ENCODE data around the gene HSPG2.

Gene HSPG2

GRCh38 chr1:21857142-21857839 lies 79.8 kb downstream of the HSPG2 start:
- TF ChIP-seq CTCF (conservative IDR thresholded peaks at IDR 0.05; ENCODE audit: low read depth, low read length), result no peak
- H3K79me2 ChIP-seq (ENCODE audit: insufficient read depth, low read depth), result no peaks in the 10 kb centered on the region
- H3K27me3 ChIP-seq (ENCODE audit: insufficient read depth, low read depth), result no peaks in the 10 kb centered on the region
- H3K9ac ChIP-seq, result no peak overlapping the region
- no peak overlapping the region for H3K4me3 ChIP-seq (IDR thresholded peaks at IDR 0.05; ENCODE audit: insufficient read depth, low read depth, low read length)
- no peak overlapping the region for H3K4me2 ChIP-seq
- no peaks in the 10 kb centered on the region for H4K20me1 ChIP-seq (ENCODE audit: insufficient read depth)
- H3K27ac ChIP-seq, result no peak overlapping the region
- no peaks in the 10 kb centered on the region for H3K4me1 ChIP-seq (ENCODE audit: low read depth, poor library complexity, severe bottlenecking)
- no peaks in the 10 kb centered on the region for H3K36me3 ChIP-seq (ENCODE audit: insufficient read depth)
- H2AFZ ChIP-seq (ENCODE audit: low read depth), result no peak overlapping the region

- H3K4me3 ChIP-seq (IDR thresholded peaks at IDR 0.05; ENCODE audit: insufficient read depth, low read depth, low read length), result no peak overlapping the region
Observed at GRCh38 chr1:21855257-21856096, 81.6 kb downstream of the HSPG2 start.

GRCh38 chr1:21854751-21855131 lies 82.4 kb downstream of the HSPG2 start:
- H3K79me2 ChIP-seq (ENCODE audit: insufficient read depth, low read depth), result no peaks in the 10 kb centered on the region
- no peak overlapping the region for H3K4me2 ChIP-seq
- H3K4me3 ChIP-seq (IDR thresholded peaks at IDR 0.05; ENCODE audit: insufficient read depth, low read depth, low read length), result no peak overlapping the region
- no peaks in the 10 kb centered on the region for H3K27me3 ChIP-seq (ENCODE audit: insufficient read depth, low read depth)
- TF ChIP-seq CTCF (conservative IDR thresholded peaks at IDR 0.05; ENCODE audit: low read depth, low read length), result no peak
- no peaks in the 10 kb centered on the region for H3K4me1 ChIP-seq (ENCODE audit: low read depth, poor library complexity, severe bottlenecking)
- no peak overlapping the region for H3K27ac ChIP-seq
- no peaks in the 10 kb centered on the region for H3K36me3 ChIP-seq (ENCODE audit: insufficient read depth)
- no peak overlapping the region for H2AFZ ChIP-seq (ENCODE audit: low read depth)
- H3K9ac ChIP-seq, result no peak overlapping the region
- no peaks in the 10 kb centered on the region for H4K20me1 ChIP-seq (ENCODE audit: insufficient read depth)

More at GRCh38 chr1:21855257-21856096, 81.6 kb downstream of the HSPG2 start:
- TF ChIP-seq CTCF (conservative IDR thresholded peaks at IDR 0.05; ENCODE audit: low read depth, low read length), result no peak
- Histone ChIP-seq H3K4me1 (ENCODE audit: low read depth, poor library complexity, severe bottlenecking) (no peaks in the 10 kb centered on the region), H3K9ac (no peak overlapping the region), H4K20me1 (ENCODE audit: insufficient read depth) (no peaks in the 10 kb centered on the region), H3K27me3 (ENCODE audit: insufficient read depth, low read depth) (no peaks in the 10 kb centered on the region), H3K79me2 (ENCODE audit: insufficient read depth, low read depth) (no peaks in the 10 kb centered on the region), H3K27ac (no peak overlapping the region), H3K4me2 (no peak overlapping the region), H2AFZ (ENCODE audit: low read depth) (no peak overlapping the region), H3K36me3 (ENCODE audit: insufficient read depth) (no peaks in the 10 kb centered on the region)

- Histone ChIP-seq H3K4me2 (no peak overlapping the region), H2AFZ (ENCODE audit: low read depth) (no peak overlapping the region), H3K27me3 (ENCODE audit: insufficient read depth, low read depth) (no peaks in the 10 kb centered on the region), H4K20me1 (ENCODE audit: insufficient read depth) (no peaks in the 10 kb centered on the region), H3K36me3 (ENCODE audit: insufficient read depth) (no peaks in the 10 kb centered on the region), H3K4me1 (ENCODE audit: low read depth, poor library complexity, severe bottlenecking) (no peaks in the 10 kb centered on the region), H3K79me2 (ENCODE audit: insufficient read depth, low read depth) (no peaks in the 10 kb centered on the region), H3K27ac (no peak overlapping the region), H3K9ac (no peak overlapping the region), H3K4me3 (IDR thresholded peaks at IDR 0.05; ENCODE audit: insufficient read depth, low read depth, low read length) (no peak overlapping the region)
- no peak for TF ChIP-seq CTCF (conservative IDR thresholded peaks at IDR 0.05; ENCODE audit: low read depth, low read length)
Observed at GRCh38 chr1:21854090-21854750, 82.9 kb downstream of the HSPG2 start.

All from KMS-11 (cell line).